ENCODE results near the gene MAML3. TPM values are rescaled to one million over a fixed set of nuclear protein-coding genes. Genes with fewer than 3 reads are reported as not detected.
A peak's percentile ranks its signal among the peaks of the same experiment; 100 is the strongest.

The MAML3 gene
- polyA plus RNA-seq, 6 donors from 2014 or later: 0.37 to 2.7 (median 1.1) TPM

DNA sequence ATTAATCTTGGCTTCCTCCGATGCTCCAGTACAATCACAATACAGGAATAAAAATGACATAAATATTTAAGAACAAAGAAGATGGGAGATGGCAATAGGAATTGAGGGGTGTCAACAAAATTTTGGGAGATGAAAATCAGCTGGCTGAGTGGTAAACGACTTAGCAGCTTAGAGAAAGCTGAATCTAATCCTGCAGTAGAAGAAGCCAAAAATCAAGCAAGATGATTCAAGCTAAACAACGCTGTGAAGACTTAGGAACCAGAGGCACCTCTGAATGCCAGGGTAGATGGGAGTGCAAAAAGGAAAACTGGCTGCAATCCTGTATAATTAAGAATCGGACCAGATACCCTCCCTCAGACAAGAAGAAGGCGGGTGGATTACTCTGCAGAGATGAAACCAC is 273.1 kb downstream of the MAML3 start:
- ATAC-seq (ENCODE audit: low read depth in 2 of 2) (no peak), DNase-seq (no peak)
- peak overlapping the region in 1 of 6 donors; percentile 3 for H3K27ac Mint-ChIP-seq

DNA sequence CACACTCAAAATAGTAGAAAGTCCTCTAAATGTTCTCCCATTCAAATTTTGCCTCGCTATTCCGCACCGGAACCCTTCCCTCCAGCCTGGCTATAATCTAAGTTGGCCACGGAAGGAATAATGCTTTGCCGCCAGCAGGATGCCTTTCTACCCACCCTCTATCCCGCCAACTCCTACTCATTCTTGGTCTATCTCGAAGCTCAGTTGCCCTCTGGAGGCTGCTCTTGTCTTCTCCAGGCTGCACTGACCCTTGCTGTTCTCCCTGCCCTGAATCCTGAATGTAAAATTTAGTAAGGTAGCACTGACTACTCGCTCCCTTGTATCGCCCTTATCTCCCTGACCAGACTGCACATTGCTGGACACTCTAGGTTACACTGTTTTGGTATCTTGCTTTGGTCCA is 275.9 kb downstream of the MAML3 start:
- no peak for ATAC-seq (ENCODE audit: low read depth in 2 of 2)
- peaks cover 0 to 10% (median 3%) of the 10 kb centered on the region in 7 donors for H3K9me3 Mint-ChIP-seq
- H3K4me3 Mint-ChIP-seq: no peak overlapping the region
- no peak overlapping the region for H3K27ac Mint-ChIP-seq
- no peaks in the 10 kb centered on the region for H3K27me3 Mint-ChIP-seq
- H3K36me3 Mint-ChIP-seq: peaks cover 0 to 5% of the 10 kb centered on the region in 2 donors
- H3K4me1 Mint-ChIP-seq: peaks cover 0 to 6% (median 0%) of the 10 kb centered on the region in 3 donors
- DNase-seq: no peak

More for the DNA sequence above, 273.1 kb downstream of the MAML3 start:
- peaks cover 0 to 4% (median 2%) of the 10 kb centered on the region in 7 donors for H3K9me3 Mint-ChIP-seq
- H3K27me3 Mint-ChIP-seq: no peaks in the 10 kb centered on the region
- H3K36me3 Mint-ChIP-seq: peaks cover 0 to 8% of the 10 kb centered on the region in 2 donors
- H3K4me1 Mint-ChIP-seq: peaks cover 0 to 6% (median 0%) of the 10 kb centered on the region in 3 donors
- no peak overlapping the region for H3K4me3 Mint-ChIP-seq

GRCh38 chr4:139876337-139876941 is 277.5 kb downstream of the MAML3 start:
- Mint-ChIP-seq H3K36me3 (no peaks in the 10 kb centered on the region), H3K9me3 (peaks cover 0 to 7% (median 0%) of the 10 kb centered on the region in 7 donors), H3K27ac (no peak overlapping the region), H3K4me1 (peaks cover 0 to 6% (median 5%) of the 10 kb centered on the region in 3 donors), H3K27me3 (no peaks in the 10 kb centered on the region), H3K4me3 (no peak overlapping the region)
- DNase-seq (no peak), ATAC-seq (ENCODE audit: low read depth in 2 of 2) (no peak)

DNA sequence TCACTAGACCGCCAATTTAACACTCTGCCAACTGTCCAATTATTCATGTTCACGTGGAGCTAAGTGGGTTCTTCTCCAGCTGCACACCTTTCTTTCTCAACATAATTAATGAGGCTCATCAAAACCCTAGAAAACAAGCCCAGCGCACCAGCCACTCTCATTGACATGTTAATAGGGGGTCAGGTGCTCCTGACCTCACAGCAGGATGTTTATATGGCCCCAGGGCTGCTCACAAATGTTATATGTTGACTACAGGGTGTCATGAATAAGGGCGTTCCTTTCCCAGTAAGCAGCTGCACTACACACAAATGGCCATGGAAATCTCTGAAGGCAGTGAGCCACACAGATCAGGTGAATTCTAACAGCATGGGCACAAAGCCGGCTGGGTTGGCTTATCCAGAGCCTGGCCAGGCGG is 278.6 kb downstream of the MAML3 start:
- Mint-ChIP-seq H3K27ac (no peak overlapping the region), H3K27me3 (no peaks in the 10 kb centered on the region), H3K4me3 (no peak overlapping the region), H3K9me3 (peaks cover 0 to 7% (median 0%) of the 10 kb centered on the region in 7 donors), H3K36me3 (no peaks in the 10 kb centered on the region), H3K4me1 (peaks cover 0 to 6% (median 5%) of the 10 kb centered on the region in 3 donors)
- no peak for ATAC-seq (ENCODE audit: low read depth in 2 of 2)
- DNase-seq: no peak

GRCh38 chr4:139873111-139873860 is 280.7 kb downstream of the MAML3 start:
- peaks cover 0 to 6% (median 5%) of the 10 kb centered on the region in 3 donors for H3K4me1 Mint-ChIP-seq
- ATAC-seq (ENCODE audit: low read depth in 2 of 2): no peak
- no peak overlapping the region for H3K27ac Mint-ChIP-seq
- DNase-seq: no peak
- H3K9me3 Mint-ChIP-seq: peaks cover 0 to 7% (median 0%) of the 10 kb centered on the region in 7 donors
- no peak overlapping the region for H3K4me3 Mint-ChIP-seq
- H3K27me3 Mint-ChIP-seq: no peaks in the 10 kb centered on the region
- H3K36me3 Mint-ChIP-seq: no peaks in the 10 kb centered on the region

DNA sequence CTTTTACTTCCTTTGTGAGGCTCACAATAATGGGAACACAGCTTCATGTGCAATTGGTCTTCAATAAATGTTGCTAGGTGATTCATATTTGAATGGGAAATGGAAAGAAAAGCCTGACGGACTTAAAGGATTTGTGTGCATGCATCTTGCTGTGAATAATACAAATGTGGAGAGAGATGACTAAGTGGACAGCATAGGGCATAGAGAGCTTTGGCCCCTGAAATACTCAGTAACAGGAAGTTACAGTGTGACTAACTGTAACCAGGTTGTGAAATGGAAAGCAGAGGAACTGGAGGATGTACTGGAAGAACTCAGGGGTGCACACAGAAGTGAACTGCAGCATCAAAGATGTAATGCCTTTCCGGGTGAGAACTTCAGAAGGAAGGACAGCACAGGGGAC is 281.7 kb downstream of the MAML3 start:
- Mint-ChIP-seq H3K36me3 (no peaks in the 10 kb centered on the region), H3K9me3 (peaks cover 0 to 7% (median 0%) of the 10 kb centered on the region in 7 donors), H3K4me1 (peaks cover 0 to 6% (median 5%) of the 10 kb centered on the region in 3 donors), H3K4me3 (peak overlapping the region in 1 of 8 donors; percentile 55), H3K27me3 (no peaks in the 10 kb centered on the region), H3K27ac (peak overlapping the region in 1 of 6 donors; percentile 57)
- no peak for DNase-seq
- no peak for ATAC-seq (ENCODE audit: low read depth in 2 of 2)

DNA sequence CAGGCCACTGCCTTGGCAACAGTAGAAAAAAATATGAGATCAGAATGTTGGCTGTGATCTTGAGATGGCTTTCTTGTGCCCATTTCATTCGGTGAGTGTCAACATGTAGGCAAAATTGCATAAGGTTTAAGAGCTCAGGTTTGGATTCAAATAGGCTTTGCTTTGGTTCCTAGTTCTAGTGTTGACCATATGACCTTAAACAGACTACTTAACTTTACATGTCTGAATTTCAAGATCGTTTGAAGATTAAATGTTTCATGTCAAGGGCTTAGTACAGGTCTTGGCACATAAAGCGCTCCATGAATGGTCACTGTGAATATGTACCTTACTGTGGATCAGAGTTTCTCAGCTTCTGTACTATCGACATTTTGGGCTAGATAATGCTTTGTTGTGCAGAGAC is 284.2 kb downstream of the MAML3 start:
- H3K27me3 Mint-ChIP-seq: no peaks in the 10 kb centered on the region

DNA sequence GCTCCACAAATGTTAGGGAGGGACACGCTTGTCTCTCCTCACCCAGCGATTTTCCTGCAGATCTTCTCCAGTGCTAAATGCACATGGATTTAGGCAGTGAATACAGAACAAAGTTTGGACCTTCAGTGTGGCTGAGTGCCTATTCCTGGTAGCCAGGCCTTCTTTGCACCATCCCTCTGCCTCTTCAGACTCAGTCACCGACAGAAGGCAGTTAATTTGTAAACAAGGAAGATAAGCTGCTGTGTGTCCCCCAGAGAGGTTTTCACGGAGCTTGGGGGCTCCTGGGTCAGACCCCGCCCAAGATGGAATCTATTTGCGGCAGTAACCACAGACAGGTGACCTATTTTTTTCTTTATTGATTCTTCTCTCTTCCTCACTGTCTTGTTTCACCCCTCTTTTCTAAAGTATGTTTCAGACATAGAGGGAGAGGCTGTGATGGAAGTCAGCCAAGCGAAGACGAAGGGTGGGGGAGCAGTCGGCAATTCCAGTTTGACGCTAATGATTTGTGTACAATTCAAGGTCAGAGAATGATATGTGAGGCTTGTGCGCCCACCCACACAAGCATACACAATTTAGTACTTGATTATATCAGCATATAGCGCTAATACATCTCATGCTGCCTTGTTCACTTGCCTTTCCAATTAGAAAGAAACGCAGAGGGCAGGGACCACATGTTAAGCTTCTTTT is 287.6 kb downstream of the MAML3 start:
- Mint-ChIP-seq H3K27ac (no peak overlapping the region), H3K4me1 (peaks cover 0 to 9% (median 0%) of the 10 kb centered on the region in 3 donors), H3K9me3 (no peaks in the 10 kb centered on the region), H3K4me3 (no peak overlapping the region), H3K27me3 (no peaks in the 10 kb centered on the region), H3K36me3 (peaks cover 0 to 7% of the 10 kb centered on the region in 2 donors)
- no peak for ATAC-seq (ENCODE audit: low read depth in 2 of 2)
- no peak for DNase-seq

More for the DNA sequence above, 284.2 kb downstream of the MAML3 start:
- Mint-ChIP-seq H3K4me1 (peaks cover 0 to 5% (median 0%) of the 10 kb centered on the region in 3 donors), H3K4me3 (no peak overlapping the region), H3K9me3 (peaks cover 0 to 5% (median 0%) of the 10 kb centered on the region in 7 donors), H3K36me3 (no peaks in the 10 kb centered on the region), H3K27ac (peak overlapping the region in 2 of 6 donors; percentile 31 to 70)
- DNase-seq: no peak
- no peak for ATAC-seq (ENCODE audit: low read depth in 2 of 2)

- no peaks in the 10 kb centered on the region for H3K9me3 Mint-ChIP-seq
- DNase-seq: no peak
- H3K4me3 Mint-ChIP-seq: no peak overlapping the region
- H3K27ac Mint-ChIP-seq: peak overlapping the region in 1 of 6 donors; percentile 88
- no peaks in the 10 kb centered on the region for H3K27me3 Mint-ChIP-seq
- H3K4me1 Mint-ChIP-seq: peaks cover 0 to 9% (median 0%) of the 10 kb centered on the region in 3 donors
- H3K36me3 Mint-ChIP-seq: peaks cover under 1 to 7% of the 10 kb centered on the region in 2 donors
- no peak for ATAC-seq (ENCODE audit: low read depth in 2 of 2)
Measured at GRCh38 chr4:139865537-139865936, 288.4 kb downstream of the MAML3 start.

DNA sequence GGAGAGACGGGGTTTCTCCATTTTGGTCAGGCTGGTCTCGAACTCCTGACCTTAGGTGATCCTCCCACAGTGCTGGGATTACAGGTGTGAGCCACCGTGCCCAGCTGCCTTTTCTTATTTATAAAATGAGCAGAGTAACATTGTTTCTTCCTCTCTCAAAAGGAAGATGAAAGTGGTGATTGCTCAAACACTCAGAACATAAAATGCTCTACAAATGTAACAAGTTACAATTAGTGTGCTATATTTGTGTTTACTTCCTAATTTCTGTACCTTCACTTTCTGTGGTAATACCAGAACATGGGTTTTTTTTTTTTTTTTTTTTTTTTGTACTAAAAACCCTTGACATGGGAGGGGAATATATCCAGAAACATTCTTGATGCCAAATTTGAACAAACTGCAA is 290.5 kb downstream of the MAML3 start:
- ATAC-seq (ENCODE audit: low read depth in 2 of 2) (no peak), DNase-seq (no peak)
- H3K4me1 Mint-ChIP-seq: peaks cover 0 to 9% (median 2%) of the 10 kb centered on the region in 3 donors
- no peaks in the 10 kb centered on the region for H3K27me3 Mint-ChIP-seq
- peak overlapping the region in 1 of 6 donors; percentile 16 for H3K27ac Mint-ChIP-seq
- peaks cover 3 to 7% of the 10 kb centered on the region in 2 donors for H3K36me3 Mint-ChIP-seq
- H3K9me3 Mint-ChIP-seq: no peaks in the 10 kb centered on the region
- H3K4me3 Mint-ChIP-seq: no peak overlapping the region

DNA sequence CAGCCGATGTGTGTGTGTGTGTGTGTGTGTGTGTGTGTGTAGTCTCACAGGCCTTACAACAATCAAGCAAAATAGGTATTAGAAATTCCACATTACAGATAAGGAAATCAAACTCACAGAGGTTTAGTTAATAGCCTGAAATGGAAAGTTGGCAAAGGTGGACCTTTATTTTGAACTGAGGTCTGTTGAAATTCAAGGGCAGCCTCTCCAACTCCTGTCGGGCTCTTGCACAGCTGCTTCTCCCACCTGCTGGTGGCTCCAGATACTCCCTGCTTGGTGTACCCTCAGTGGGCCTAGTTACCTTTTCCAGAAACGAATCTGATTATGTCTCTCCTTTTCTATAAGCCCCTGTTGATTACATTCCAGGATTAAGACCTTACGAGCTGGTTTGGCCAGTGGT is 292.5 kb downstream of the MAML3 start:
- Mint-ChIP-seq H3K4me3 (no peak overlapping the region), H3K27ac (no peak overlapping the region), H3K4me1 (peaks cover 0 to 10% (median 9%) of the 10 kb centered on the region in 3 donors), H3K27me3 (no peaks in the 10 kb centered on the region), H3K9me3 (no peaks in the 10 kb centered on the region), H3K36me3 (peaks cover 3 to 7% of the 10 kb centered on the region in 2 donors)
- DNase-seq (no peak), ATAC-seq (ENCODE audit: low read depth in 2 of 2) (no peak)

GRCh38 chr4:139860435-139861024 is 293.5 kb downstream of the MAML3 start:
- Mint-ChIP-seq H3K4me3 (peak overlapping the region in 1 of 8 donors; percentile 55), H3K27ac (no peak overlapping the region), H3K36me3 (peaks cover 7 to 8% of the 10 kb centered on the region in 2 donors), H3K27me3 (no peaks in the 10 kb centered on the region), H3K9me3 (no peaks in the 10 kb centered on the region), H3K4me1 (peaks cover 0 to 10% (median 9%) of the 10 kb centered on the region in 3 donors)
- no peak for DNase-seq
- ATAC-seq (ENCODE audit: low read depth in 2 of 2): no peak

GRCh38 chr4:139859876-139860275 is 294.1 kb downstream of the MAML3 start:
- H3K36me3 Mint-ChIP-seq: peaks cover 7 to 8% of the 10 kb centered on the region in 2 donors
- peaks cover 0 to 10% (median 9%) of the 10 kb centered on the region in 3 donors for H3K4me1 Mint-ChIP-seq
- no peaks in the 10 kb centered on the region for H3K9me3 Mint-ChIP-seq
- no peak overlapping the region for H3K27ac Mint-ChIP-seq
- no peak overlapping the region for H3K4me3 Mint-ChIP-seq
- ATAC-seq (ENCODE audit: low read depth in 2 of 2): no peak
- DNase-seq: no peak
- H3K27me3 Mint-ChIP-seq: no peaks in the 10 kb centered on the region
